ENCODE measurements around the gene IL16. TPM values are rescaled to one million over a fixed set of nuclear protein-coding genes. Genes with fewer than 3 reads are reported as not detected.

The IL16 gene
- polyA plus RNA-seq, 1 donor from 2014 or later, result not detected

- TF ChIP-seq POLR2AphosphoS5 (IDR thresholded peaks at IDR 0.05), result no peak
- no peak for TF ChIP-seq TAF1 (IDR thresholded peaks at IDR 0.05; ENCODE audit: low read depth)
- TF ChIP-seq MXI1 (conservative IDR thresholded peaks at IDR 0.05; ENCODE audit: poor library complexity, severe bottlenecking), result no peak
- no peak for TF ChIP-seq EZH2 (IDR thresholded peaks at IDR 0.05; ENCODE audit: borderline replicate concordance, insufficient read depth, low read length, poor library complexity, severe bottlenecking)
- no peak for TF ChIP-seq REST (IDR thresholded peaks at IDR 0.05; ENCODE audit: borderline replicate concordance)
- no peak for TF ChIP-seq EP300 (conservative IDR thresholded peaks at IDR 0.05; ENCODE audit: poor library complexity, severe bottlenecking)
- no peak for TF ChIP-seq RAD21 (conservative IDR thresholded peaks at IDR 0.05)
- TF ChIP-seq SMC3 (conservative IDR thresholded peaks at IDR 0.05; ENCODE audit: poor library complexity), result no peak
- TF ChIP-seq CTCF (IDR thresholded peaks at IDR 0.05; ENCODE audit: poor library complexity, severe bottlenecking), result no peak
- Histone ChIP-seq H3K4me2 (ENCODE audit: low read length) (no peak overlapping the region), H3K9me2 (ENCODE audit: insufficient read depth, low read length) (no peaks in the 10 kb centered on the region)
These were observed 57.2 kb downstream of the IL16 start for GRCh38 chr15:81253846-81254245.

GRCh38 chr15:81254277-81254915 lies 57.7 kb downstream of the IL16 start:
- H3K4me3 ChIP-seq (ENCODE audit: low read length), result no peak overlapping the region
- no peaks in the 10 kb centered on the region for H4K20me1 ChIP-seq (ENCODE audit: insufficient read depth)
- H3F3A ChIP-seq (ENCODE audit: insufficient read depth, low read length, poor library complexity, severe bottlenecking), result no peaks in the 10 kb centered on the region
- H3K4me2 ChIP-seq (ENCODE audit: low read length), result no peak overlapping the region
- H2AFZ ChIP-seq (ENCODE audit: low read depth, low read length), result no peak overlapping the region
- H3K9me3 ChIP-seq (ENCODE audit: low read length), result no peaks in the 10 kb centered on the region
- no peaks in the 10 kb centered on the region for H3K36me3 ChIP-seq (ENCODE audit: insufficient read depth, low read length)
- no peaks in the 10 kb centered on the region for H3K79me2 ChIP-seq (replicated peaks; ENCODE audit: insufficient read depth, low read length)
- TF ChIP-seq POLR2AphosphoS5 (IDR thresholded peaks at IDR 0.05) (no peak), SMC3 (conservative IDR thresholded peaks at IDR 0.05; ENCODE audit: poor library complexity) (no peak), EP300 (conservative IDR thresholded peaks at IDR 0.05; ENCODE audit: poor library complexity, severe bottlenecking) (no peak), CTCF (IDR thresholded peaks at IDR 0.05; ENCODE audit: poor library complexity, severe bottlenecking) (no peak), EZH2 (IDR thresholded peaks at IDR 0.05; ENCODE audit: borderline replicate concordance, insufficient read depth, low read length, poor library complexity, severe bottlenecking) (no peak), REST (IDR thresholded peaks at IDR 0.05; ENCODE audit: borderline replicate concordance) (no peak), TAF1 (IDR thresholded peaks at IDR 0.05; ENCODE audit: low read depth) (no peak), RAD21 (conservative IDR thresholded peaks at IDR 0.05) (no peak), MXI1 (conservative IDR thresholded peaks at IDR 0.05; ENCODE audit: poor library complexity, severe bottlenecking) (no peak)
- H3K9ac ChIP-seq (ENCODE audit: low read length), result no peak overlapping the region
- H3K9me2 ChIP-seq (ENCODE audit: insufficient read depth, low read length), result no peaks in the 10 kb centered on the region
- H3K27me3 ChIP-seq (ENCODE audit: insufficient read depth, low read depth, low read length), result no peaks in the 10 kb centered on the region
- no peak overlapping the region for H3K27ac ChIP-seq (ENCODE audit: low read length)

More at GRCh38 chr15:81253846-81254245, 57.2 kb downstream of the IL16 start:
- no peaks in the 10 kb centered on the region for H3F3A ChIP-seq (ENCODE audit: insufficient read depth, low read length, poor library complexity, severe bottlenecking)
- H2AFZ ChIP-seq (ENCODE audit: low read depth, low read length), result no peak overlapping the region
- H3K36me3 ChIP-seq (ENCODE audit: insufficient read depth, low read length), result no peaks in the 10 kb centered on the region
- H3K4me3 ChIP-seq (ENCODE audit: low read length), result no peak overlapping the region
- H3K79me2 ChIP-seq (replicated peaks; ENCODE audit: insufficient read depth, low read length), result no peaks in the 10 kb centered on the region
- no peak overlapping the region for H3K9ac ChIP-seq (ENCODE audit: low read length)
- H3K9me3 ChIP-seq (ENCODE audit: low read length), result no peaks in the 10 kb centered on the region
- H4K20me1 ChIP-seq (ENCODE audit: insufficient read depth), result no peaks in the 10 kb centered on the region
- H3K27me3 ChIP-seq (ENCODE audit: insufficient read depth, low read depth, low read length), result no peaks in the 10 kb centered on the region
- H3K27ac ChIP-seq (ENCODE audit: low read length), result no peak overlapping the region

Measured in neural cell (in vitro differentiated cells).